A549 (cell line): ENCODE data around the gene HSD17B2.

Source experiments
- BHLHE40 ChIP-seq: IDR thresholded peaks from 2 replicates; pipeline ENCODE4 v1.6.1; 2012; ENCODE audit warnings: low read depth, low read length, inconsistent platforms
- CHD2 ChIP-seq: fragments of 150-350 bp; IDR thresholded peaks from 2 replicates; pipeline ENCODE4 v1.6.1; 2014; ENCODE audit warnings: low read length; ENCODE audit not compliant: partially characterized antibody
- HOXB13 ChIP-seq: fragments of 250-450 bp; sonication (Bioruptor Pico); IDR thresholded peaks from 2 replicates; pipeline ENCODE4 v1.5.0; 2020; ENCODE audit warnings: low read depth, mild to moderate bottlenecking, moderate library complexity
- JUN ChIP-seq, 2 experiments: fragments of >200 bp; sonication (Bioruptor Twin); formaldehyde crosslinking; IDR thresholded peaks; 2 replicates in 1 of 2; 3 replicates in 1 of 2; pipeline ENCODE4 v1.6.1; 2016 to 2017
- MAFK ChIP-seq: fragments of 450-650 bp; IDR thresholded peaks from 2 replicates; pipeline ENCODE4 v1.6.1; 2014; ENCODE audit not compliant: partially characterized antibody
- RCOR1 ChIP-seq: fragments of 150-350 bp; IDR thresholded peaks from 2 replicates; pipeline ENCODE4 v1.6.1; 2014; ENCODE audit warnings: antibody characterized with exemption, low read length, low read depth
- RFX5 ChIP-seq: fragments of 450-650 bp; IDR thresholded peaks from 2 replicates; pipeline ENCODE4 v1.7.1; 2014; ENCODE audit warnings: antibody characterized with exemption, mild to moderate bottlenecking, moderate library complexity
- TF ChIP-seq, protein P1 (sequence below): fragments of >200 bp; sonication (Bioruptor Twin); formaldehyde crosslinking; IDR thresholded peaks from 3 replicates; pipeline ENCODE4 v1.5.1; 2016
- TF ChIP-seq, protein P2 (sequence below): fragments of 200-600 bp; sonication (generic); IDR thresholded peaks from 2 replicates; pipeline ENCODE4 v1.6.1; 2016; ENCODE audit warnings: antibody characterized with exemption, mild to moderate bottlenecking, moderate library complexity

DNA sequence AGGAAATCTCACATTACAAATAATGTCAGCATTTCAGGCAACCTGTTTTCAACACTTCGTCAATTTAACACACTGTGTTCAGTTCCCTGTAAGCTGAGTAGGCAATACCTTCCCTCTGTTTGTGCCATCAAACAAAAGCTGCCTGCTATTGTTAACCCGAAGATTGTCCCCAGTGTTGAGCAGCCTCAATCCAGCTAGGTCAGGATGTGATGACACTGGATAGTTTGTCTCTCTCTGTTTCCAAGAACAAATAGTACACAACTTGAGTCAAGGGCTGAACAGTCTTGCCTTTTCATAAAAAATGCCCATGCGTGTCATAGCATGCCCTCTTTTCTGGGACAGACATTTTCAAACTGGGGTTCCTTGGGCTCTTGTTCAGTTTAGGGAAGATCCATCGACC is 36.4 kb downstream of the HSD17B2 start:
- TF ChIP-seq, protein P1, sequence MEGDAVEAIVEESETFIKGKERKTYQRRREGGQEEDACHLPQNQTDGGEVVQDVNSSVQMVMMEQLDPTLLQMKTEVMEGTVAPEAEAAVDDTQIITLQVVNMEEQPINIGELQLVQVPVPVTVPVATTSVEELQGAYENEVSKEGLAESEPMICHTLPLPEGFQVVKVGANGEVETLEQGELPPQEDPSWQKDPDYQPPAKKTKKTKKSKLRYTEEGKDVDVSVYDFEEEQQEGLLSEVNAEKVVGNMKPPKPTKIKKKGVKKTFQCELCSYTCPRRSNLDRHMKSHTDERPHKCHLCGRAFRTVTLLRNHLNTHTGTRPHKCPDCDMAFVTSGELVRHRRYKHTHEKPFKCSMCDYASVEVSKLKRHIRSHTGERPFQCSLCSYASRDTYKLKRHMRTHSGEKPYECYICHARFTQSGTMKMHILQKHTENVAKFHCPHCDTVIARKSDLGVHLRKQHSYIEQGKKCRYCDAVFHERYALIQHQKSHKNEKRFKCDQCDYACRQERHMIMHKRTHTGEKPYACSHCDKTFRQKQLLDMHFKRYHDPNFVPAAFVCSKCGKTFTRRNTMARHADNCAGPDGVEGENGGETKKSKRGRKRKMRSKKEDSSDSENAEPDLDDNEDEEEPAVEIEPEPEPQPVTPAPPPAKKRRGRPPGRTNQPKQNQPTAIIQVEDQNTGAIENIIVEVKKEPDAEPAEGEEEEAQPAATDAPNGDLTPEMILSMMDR, result no peak
- TF ChIP-seq, protein P2, sequence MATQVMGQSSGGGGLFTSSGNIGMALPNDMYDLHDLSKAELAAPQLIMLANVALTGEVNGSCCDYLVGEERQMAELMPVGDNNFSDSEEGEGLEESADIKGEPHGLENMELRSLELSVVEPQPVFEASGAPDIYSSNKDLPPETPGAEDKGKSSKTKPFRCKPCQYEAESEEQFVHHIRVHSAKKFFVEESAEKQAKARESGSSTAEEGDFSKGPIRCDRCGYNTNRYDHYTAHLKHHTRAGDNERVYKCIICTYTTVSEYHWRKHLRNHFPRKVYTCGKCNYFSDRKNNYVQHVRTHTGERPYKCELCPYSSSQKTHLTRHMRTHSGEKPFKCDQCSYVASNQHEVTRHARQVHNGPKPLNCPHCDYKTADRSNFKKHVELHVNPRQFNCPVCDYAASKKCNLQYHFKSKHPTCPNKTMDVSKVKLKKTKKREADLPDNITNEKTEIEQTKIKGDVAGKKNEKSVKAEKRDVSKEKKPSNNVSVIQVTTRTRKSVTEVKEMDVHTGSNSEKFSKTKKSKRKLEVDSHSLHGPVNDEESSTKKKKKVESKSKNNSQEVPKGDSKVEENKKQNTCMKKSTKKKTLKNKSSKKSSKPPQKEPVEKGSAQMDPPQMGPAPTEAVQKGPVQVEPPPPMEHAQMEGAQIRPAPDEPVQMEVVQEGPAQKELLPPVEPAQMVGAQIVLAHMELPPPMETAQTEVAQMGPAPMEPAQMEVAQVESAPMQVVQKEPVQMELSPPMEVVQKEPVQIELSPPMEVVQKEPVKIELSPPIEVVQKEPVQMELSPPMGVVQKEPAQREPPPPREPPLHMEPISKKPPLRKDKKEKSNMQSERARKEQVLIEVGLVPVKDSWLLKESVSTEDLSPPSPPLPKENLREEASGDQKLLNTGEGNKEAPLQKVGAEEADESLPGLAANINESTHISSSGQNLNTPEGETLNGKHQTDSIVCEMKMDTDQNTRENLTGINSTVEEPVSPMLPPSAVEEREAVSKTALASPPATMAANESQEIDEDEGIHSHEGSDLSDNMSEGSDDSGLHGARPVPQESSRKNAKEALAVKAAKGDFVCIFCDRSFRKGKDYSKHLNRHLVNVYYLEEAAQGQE, result no peak
- no peak for TF ChIP-seq CHD2
- no peak for TF ChIP-seq HOXB13
- no peak for TF ChIP-seq MAFK
- TF ChIP-seq RFX5, result no peak
- no peak for TF ChIP-seq RCOR1
- no peak for TF ChIP-seq JUN (IDR thresholded peaks at IDR 0.05)
- TF ChIP-seq BHLHE40, result no peak
